Measurements from ENCODE around the gene PGLYRP2. TPM values are rescaled to one million over a fixed set of nuclear protein-coding genes. Genes with fewer than 3 reads are reported as not detected.

PGLYRP2 gene
- total and polyA plus RNA-seq, 9 of the 15 experiments (the other 6 are each of a cell fraction or from before 2014, with no cell fraction given) = not detected

DNA sequence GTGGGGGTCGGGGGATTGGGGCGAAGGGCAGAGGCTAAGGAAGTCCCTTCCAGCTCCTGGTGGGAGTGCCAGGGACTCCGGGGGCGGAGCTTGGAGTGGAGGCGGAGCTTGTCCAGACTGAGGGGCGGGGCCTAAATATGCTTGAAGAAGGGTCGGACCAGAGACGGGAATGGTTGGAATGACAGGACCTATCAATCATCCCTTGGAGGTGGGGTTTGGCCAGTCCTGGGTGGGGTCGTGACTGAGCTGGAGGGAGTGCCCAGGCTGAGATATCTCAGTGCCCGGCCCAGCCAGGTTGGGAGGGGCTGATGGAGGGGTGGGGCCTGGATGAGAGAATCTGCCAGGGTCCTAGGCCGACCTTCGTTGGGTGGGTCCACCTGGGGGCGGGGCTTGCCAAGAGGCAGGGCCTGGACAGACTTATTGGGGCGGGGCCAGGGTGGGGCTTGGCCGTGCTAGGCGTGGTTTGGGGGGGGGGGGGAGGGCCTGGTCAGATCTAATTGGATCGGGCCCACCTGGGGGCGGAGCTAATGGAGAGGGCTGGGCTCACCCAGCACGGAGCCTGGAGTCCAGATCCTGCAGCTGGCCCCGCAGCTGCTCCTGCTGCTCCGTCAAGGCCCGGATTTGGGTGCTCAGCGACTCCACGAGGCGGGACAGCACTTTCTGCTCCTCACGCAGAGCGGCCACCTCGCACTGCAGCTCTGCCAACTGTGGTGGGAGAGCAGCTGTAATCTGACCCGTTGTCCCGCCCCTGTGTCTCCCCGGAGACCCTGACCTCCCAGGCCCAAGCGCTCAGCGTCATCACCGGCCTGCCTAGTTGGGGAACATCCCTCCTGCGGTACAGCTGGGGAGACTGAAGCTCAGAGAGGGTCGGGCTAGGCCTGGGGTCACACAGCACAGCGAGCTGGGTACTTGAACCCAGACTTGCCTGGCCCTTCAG lies 26.9 kb downstream of the PGLYRP2 start (continued):
- TF ChIP-seq, protein P1, sequence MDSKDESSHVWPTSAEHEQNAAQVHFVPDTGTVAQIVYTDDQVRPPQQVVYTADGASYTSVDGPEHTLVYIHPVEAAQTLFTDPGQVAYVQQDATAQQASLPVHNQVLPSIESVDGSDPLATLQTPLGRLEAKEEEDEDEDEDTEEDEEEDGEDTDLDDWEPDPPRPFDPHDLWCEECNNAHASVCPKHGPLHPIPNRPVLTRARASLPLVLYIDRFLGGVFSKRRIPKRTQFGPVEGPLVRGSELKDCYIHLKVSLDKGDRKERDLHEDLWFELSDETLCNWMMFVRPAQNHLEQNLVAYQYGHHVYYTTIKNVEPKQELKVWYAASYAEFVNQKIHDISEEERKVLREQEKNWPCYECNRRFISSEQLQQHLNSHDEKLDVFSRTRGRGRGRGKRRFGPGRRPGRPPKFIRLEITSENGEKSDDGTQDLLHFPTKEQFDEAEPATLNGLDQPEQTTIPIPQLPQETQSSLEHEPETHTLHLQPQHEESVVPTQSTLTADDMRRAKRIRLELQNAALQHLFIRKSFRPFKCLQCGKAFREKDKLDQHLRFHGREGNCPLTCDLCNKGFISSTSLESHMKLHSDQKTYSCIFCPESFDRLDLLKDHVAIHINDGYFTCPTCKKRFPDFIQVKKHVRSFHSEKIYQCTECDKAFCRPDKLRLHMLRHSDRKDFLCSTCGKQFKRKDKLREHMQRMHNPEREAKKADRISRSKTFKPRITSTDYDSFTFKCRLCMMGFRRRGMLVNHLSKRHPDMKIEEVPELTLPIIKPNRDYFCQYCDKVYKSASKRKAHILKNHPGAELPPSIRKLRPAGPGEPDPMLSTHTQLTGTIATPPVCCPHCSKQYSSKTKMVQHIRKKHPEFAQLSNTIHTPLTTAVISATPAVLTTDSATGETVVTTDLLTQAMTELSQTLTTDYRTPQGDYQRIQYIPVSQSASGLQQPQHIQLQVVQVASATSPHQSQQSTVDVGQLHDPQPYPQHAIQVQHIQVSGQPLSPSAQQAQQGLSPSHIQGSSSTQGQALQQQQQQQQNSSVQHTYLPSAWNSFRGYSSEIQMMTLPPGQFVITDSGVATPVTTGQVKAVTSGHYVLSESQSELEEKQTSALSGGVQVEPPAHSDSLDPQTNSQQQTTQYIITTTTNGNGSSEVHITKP (IDR thresholded peaks at IDR 0.05; ENCODE audit: partially characterized antibody) = peak; percentile 34
- TF ChIP-seq LEF1 (IDR thresholded peaks at IDR 0.05) (peak; percentile 51; the same call in 1 of the 2 replicates), MCM5 (IDR thresholded peaks at IDR 0.05; ENCODE audit: low read depth) (no peak), KDM4B (IDR thresholded peaks at IDR 0.05; ENCODE audit: borderline replicate concordance in 2 of 2, low read depth in 1 of 2) (peak in 1 of 2 experiments; percentile 38; a peak in 1 of 4 replicates), SMARCC2 (IDR thresholded peaks at IDR 0.05; ENCODE audit: low read depth) (no peak), DDX20 (tag; IDR thresholded peaks at IDR 0.05; ENCODE audit: low read depth) (no peak), BCL6 (CRISPR knock-in tag; IDR thresholded peaks at IDR 0.05) (no peak), ILF3 (IDR thresholded peaks at IDR 0.05; ENCODE audit: borderline replicate concordance) (no peak), ZNF121 (CRISPR knock-in tag; conservative IDR thresholded peaks at IDR 0.05) (peak; percentile 85), NR3C1 (CRISPR knock-in tag; IDR thresholded peaks at IDR 0.05) (no peak), ZBTB7A (IDR thresholded peaks at IDR 0.05; ENCODE audit: borderline replicate concordance, control insufficient read depth, low read depth, low read length) (peak; percentile 55; the same call in 1 of the 2 replicates), CBFB (CRISPR knock-in tag; IDR thresholded peaks at IDR 0.05) (no peak), JUNB (CRISPR knock-in tag; conservative IDR thresholded peaks at IDR 0.05) (no peak), MEIS2 (IDR thresholded peaks at IDR 0.05; ENCODE audit: partially characterized antibody) (peak; percentile 100), NR2F6 (CRISPR knock-in tag; IDR thresholded peaks at IDR 0.05) (no peak), SRF (CRISPR knock-in tag; IDR thresholded peaks at IDR 0.05) (0 out of 4 replicates have a peak, but pooled peaks of 1 of the 2 experiments have one; percentile 33), ZNF785 (CRISPR knock-in tag; IDR thresholded peaks at IDR 0.05) (no peak), ZNF583 (CRISPR knock-in tag; IDR thresholded peaks at IDR 0.05) (no peak), XRCC5 (IDR thresholded peaks at IDR 0.05; ENCODE audit: low read depth, low read length) (no peak), L3MBTL2 (IDR thresholded peaks at IDR 0.05) (no peak)
- TF ChIP-seq, protein P2, sequence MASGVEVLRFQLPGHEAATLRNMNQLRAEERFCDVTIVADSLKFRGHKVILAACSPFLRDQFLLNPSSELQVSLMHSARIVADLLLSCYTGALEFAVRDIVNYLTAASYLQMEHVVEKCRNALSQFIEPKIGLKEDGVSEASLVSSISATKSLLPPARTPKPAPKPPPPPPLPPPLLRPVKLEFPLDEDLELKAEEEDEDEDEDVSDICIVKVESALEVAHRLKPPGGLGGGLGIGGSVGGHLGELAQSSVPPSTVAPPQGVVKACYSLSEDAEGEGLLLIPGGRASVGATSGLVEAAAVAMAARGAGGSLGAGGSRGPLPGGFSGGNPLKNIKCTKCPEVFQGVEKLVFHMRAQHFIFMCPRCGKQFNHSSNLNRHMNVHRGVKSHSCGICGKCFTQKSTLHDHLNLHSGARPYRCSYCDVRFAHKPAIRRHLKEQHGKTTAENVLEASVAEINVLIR (CRISPR knock-in tag; IDR thresholded peaks at IDR 0.05) = no peak
- TF ChIP-seq, protein P3, sequence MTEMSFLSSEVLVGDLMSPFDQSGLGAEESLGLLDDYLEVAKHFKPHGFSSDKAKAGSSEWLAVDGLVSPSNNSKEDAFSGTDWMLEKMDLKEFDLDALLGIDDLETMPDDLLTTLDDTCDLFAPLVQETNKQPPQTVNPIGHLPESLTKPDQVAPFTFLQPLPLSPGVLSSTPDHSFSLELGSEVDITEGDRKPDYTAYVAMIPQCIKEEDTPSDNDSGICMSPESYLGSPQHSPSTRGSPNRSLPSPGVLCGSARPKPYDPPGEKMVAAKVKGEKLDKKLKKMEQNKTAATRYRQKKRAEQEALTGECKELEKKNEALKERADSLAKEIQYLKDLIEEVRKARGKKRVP (CRISPR knock-in tag; IDR thresholded peaks at IDR 0.05) = no peak
- TF ChIP-seq, protein P4, sequence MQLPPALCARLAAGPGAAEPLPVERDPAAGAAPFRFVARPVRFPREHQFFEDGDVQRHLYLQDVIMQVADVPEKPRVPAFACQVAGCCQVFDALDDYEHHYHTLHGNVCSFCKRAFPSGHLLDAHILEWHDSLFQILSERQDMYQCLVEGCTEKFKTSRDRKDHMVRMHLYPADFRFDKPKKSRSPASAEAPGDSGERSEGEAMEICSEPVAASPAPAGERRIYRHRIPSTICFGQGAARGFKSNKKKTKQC (CRISPR knock-in tag; IDR thresholded peaks at IDR 0.05) = no peak
